GM18868 (cell line): ENCODE measurements around the gene ERC2.

ENCODE experiments used
- ATAC-seq: cut with Tn5 transposase; IDR thresholded peaks from one replicate; pipeline ENCODE4 v1.9.1; 2021; ENCODE audit warnings: mild to moderate bottlenecking, moderate library complexity; ENCODE audit not compliant: unreplicated experiment

The ERC2 gene

DNA sequence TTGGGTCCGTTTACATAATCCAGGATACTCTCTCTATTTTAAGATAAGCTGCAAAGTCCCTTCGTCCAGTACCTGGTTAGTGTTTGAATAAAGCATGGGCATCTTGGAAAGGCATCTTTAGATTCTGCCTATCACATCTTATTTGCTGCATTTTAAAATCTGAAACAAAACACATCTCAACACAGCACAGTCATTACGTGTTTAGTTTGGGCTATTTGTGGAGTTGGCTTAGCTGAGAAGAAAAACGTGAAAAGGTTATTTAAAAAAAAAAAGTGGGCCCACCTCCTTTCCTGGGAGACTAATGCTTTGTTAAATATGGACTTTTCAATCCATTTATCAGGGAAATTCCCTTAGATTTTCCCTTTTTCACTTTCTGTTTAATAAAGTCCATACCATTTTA is 806.7 kb downstream of the ERC2 start:
- no peak for ATAC-seq

DNA sequence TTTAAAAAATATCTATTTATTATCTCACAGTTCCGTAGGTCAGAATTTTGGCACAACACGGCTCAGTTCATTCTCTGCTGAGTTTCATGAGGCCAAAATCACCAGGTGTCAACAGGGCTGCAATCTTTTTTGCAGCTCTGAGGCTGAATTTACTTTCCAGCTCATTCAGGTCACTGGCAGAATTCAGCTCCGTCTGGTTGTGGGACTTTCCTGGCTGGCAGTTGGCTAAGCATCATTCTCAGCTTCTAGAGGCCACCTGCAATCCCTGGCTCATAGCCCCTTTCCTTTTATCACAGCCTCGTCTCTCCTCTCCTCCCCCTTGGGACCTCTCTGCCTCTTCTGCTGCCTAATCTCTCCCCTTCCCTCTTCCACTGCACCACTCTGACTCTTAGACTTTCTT is 807.1 kb downstream of the ERC2 start:
- peak; percentile 40 for ATAC-seq

GRCh38 chr3:55660642-55661041 is 807.6 kb downstream of the ERC2 start:
- no peak for ATAC-seq

DNA sequence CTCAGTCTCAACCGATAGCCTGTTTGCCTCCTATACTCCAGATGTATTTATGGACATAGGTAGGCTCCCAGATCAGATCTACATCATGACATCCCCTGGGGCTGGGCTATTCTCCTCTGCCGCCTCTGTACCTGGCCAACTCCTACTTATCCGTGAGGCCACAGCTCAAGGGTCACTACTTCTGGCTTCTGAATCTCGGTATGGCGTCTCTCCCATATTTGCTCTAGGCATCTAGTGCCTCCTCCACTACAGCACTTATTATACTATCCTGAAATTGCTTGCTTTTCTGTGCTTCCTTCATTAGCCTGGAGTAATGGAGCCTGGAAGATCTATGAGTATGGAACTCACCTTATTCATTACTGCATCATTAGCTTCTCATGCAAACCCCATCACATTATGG is 808.6 kb downstream of the ERC2 start:
- ATAC-seq: no peak

DNA sequence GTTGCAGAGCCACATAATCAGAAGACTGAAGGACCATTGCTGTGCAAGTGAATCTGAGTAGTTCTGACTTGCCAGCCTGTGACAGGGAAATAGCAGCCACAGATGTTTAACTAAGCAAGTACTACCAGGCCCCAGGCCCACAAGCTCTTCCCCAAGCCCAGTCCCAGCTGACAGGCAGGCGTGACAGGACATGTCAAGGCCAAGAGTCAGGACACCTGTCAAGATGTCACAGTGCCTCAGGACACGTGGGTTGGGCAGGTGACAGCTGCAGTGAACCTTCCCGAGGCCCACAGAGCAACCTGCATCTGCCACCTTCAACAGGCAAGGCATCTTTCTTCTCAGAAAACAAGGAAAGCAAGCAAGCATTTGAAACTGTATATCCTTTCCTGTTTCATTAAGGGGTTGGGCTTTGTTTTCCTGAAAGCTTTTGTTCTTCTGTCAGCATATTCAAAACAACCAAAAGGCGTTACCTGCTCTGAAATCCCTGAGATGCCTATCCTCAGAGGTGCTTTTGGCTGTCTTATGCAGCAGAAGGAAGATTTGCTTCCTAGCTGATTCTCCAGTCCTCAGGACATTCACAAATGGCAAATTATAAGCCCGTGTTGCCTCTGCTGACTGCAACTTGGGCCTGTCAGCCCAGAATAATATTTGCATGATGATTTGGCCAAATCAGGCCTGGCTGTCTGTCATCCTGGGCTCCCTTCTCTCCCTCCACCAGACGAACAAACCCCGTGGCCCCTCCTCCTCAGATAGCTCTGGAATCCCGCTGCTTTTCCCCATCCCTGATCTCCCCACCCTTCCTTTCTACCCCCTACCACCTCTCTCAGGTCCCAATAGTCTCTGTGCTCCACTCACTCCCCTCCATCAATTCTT is 809.3 kb downstream of the ERC2 start:
- ATAC-seq: no peak

DNA sequence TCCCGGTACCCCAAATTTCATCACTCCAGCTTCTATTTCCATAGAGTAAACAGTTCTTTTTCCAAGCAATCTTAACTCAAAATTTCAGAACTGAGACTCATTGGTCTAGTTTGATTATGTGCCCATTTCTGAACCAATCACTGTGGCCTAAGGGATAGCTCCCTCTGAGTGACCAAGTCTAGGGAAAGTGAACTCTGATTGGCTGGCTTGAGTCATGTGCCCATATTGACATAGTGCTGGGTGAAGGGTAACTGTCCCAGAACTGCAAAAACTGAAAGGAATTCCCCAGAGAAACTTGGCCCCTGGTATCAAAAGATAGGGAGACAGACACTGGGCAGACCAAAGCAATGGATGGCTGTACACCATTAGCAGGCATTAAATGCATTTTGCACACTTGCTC is 810.0 kb downstream of the ERC2 start:
- no peak for ATAC-seq

GRCh38 chr3:55655544-55655943 is 812.7 kb downstream of the ERC2 start:
- no peak for ATAC-seq

DNA sequence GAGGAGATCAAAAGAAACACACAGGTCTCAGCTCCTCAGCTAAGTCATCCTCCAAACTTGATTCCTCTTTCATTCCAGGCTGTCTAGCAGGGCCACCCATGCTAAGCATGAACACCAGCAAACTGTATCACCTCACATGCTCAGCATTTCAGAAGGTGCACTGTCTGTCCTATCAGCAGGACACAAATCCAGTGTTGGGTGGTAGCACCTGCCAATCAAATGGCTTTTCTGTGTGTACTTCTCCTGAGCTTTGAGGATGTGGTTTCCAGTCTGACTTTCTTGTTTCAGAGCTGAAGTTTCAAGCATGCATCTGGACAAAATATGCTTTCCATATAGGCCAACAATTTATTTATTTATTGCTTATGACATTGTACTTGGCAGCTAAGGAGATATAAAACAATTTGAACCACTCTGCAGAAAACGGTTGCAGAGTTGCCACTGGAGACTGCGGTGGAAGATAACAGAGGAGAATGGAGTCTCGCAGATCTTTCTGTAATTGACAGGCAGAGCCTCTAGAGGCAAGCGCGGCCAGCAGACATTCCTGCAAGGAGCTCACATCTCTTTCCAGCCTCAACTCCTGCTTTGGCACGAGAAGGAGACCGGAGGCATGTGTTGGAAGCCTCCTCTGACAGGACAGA is 814.0 kb downstream of the ERC2 start:
- ATAC-seq: peak; percentile 92

DNA sequence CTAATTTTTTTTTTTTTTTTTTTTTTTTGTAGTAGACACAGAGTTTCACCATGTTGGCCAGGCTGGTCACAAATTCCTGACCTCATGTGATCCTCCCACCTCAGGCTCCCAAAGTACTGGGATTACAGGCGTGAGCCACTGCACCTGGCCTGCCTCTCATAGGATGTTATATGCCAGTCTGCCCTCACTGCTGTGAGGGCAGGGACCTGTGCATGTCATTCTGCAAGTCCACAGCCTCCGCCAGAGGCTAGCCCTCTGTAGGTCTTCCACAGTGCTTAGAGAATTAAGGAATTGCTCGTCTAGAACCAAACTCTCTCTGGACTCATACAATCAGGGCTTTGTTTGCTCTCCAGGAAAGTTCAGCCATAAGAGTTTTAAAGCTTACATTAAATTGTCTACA is 817.3 kb downstream of the ERC2 start:
- no peak for ATAC-seq

DNA sequence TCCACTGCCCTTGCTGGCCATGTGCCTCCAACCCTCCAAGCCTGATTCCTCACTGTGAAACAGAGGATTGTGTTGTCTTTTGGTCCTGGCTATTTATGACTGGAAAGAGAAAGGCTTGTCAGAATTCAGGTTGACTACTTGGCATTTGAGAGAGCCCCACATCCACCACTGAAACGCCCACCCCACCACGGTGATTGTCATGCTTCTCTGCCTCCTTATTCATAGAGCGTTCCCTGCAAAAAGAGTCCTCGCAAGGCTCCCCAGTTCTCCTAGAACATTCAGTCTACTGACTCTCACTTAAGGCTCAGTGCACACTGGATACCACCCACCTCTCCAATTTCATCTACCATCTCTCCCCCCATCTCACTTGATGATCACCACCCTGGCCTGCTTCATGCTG is 818.3 kb downstream of the ERC2 start:
- no peak for ATAC-seq

GRCh38 chr3:55649554-55649953 is 818.7 kb downstream of the ERC2 start:
- no peak for ATAC-seq

- no peak for ATAC-seq
These were observed 819.5 kb downstream of the ERC2 start for GRCh38 chr3:55648591-55649318.

DNA sequence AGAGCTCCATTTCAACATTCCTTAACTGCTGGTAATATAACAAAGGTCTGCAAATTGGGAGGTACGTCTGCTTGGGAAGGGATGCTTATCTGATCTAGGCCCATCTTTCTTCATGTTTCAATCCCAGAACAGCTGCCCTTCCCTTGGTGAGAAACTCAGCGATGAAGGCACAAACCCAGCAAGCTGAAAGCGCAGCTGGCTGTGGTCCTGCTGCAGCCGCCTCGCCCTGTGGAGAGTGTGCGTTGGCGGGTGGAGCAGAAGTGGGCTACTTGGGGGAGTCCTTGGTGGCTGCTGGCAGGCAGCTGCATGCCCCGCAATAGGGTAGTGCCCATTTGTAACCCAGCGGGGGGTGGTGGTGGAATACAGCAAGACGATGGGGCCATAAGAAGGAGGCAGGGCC is 820.6 kb downstream of the ERC2 start:
- no peak for ATAC-seq

DNA sequence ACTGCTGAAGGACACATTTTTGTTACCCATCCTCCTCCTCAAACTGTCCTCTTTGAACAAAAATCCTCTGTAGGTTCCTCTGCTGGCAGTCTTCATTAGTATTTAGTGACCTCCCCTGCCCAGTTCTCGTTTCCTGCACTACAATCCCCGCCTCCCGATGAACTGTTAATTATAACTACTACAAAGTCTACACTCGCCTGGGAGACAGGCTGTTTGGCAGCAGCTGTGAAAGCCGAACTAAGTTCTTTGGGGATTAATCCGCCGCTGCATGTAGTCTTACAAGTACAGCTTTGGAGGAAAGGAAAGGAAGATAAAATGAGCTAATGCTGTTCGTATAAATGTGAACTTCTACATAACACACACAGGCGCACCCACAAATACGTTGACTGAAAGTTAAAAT is 821.2 kb downstream of the ERC2 start:
- ATAC-seq: no peak

DNA sequence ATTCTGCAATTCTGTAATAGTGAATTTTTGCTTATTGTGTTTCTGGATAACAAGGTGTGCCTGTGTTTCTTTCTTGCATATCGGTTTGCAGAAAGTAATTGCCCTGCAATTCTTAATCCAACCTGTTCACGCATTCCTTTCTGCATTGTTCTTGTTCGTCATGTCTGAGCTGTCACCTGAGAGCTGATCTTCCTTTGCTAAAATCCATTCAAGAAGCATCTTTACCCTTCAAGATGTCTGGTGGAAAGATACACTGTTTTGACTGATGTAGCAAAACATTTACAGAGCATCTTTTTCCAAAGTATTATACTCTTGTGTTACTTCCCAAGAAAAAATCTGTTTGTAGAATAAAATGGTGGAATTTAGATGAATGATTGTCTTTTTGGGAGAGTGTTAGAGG is 822.1 kb downstream of the ERC2 start:
- ATAC-seq: no peak

DNA sequence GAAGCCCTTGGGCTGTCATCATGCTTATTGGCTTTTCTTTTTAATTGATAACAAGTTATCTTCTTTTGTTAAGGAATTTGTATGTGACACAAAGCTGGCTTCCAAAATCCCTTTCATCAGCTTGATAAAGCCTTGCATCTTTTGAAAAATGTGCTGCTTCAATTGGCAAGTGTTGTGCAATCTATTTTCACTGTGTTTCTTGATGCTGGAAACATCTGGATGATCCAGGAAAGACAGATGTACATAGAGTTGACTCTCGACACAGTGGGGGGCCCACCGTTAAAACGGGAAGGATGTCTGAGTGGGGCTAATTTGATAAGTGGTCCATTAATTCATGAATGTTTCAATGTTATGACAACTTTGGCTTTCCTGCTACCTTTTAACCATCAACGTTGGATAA is 822.8 kb downstream of the ERC2 start:
- no peak for ATAC-seq

- ATAC-seq: no peak
These were observed 825.0 kb downstream of the ERC2 start for GRCh38 chr3:55643283-55643682.

- ATAC-seq: no peak
These were observed 826.3 kb downstream of the ERC2 start for GRCh38 chr3:55641964-55642363.

GRCh38 chr3:55639896-55640765 is 828.1 kb downstream of the ERC2 start:
- ATAC-seq: no peak

GRCh38 chr3:55639143-55639542 is 829.1 kb downstream of the ERC2 start:
- ATAC-seq: no peak
